Panc1 (cell line): ENCODE data around the gene KCNQ1. TPM values are rescaled to one million over a fixed set of nuclear protein-coding genes. Genes with fewer than 3 reads are reported as not detected.

Experiments
- ATAC-seq: fragments of 200-7000 bp; cut with Tn5 transposase; 2 replicates; pipeline ENCODE4 v1.9.1; 2020; ENCODE audit warnings: mild to moderate bottlenecking, moderate library complexity
- BruUV-seq: library from RNA; stranded (reverse); fragments of 400-500 nt; replicated peaks from 2 replicates; lab custom pipeline; 2021; lab: Mats Ljungman, UMichigan
- CTCF ChIA-PET: fragments of 300-600 bp; sonication (Branson Sonifier 250); formaldehyde crosslinking; loops from one replicate; lab custom pipeline; 2022; ENCODE audit warnings: antibody characterized with exemption; lab: Charles Lee
- POLR2A ChIA-PET: fragments of 300-600 bp; sonication (Branson Sonifier 250); formaldehyde crosslinking; loops from one replicate; lab custom pipeline; 2022; ENCODE audit warnings: antibody characterized with exemption; lab: Charles Lee
- DNase-seq: peaks from one replicate; pipeline ENCODE4 v3.0.0-alpha.2; 2010; ENCODE audit warnings: low read depth, low spot score
- H3K27ac ChIP-seq: 2 replicates; pipeline ENCODE4 v1.5.1; 2011; ENCODE audit warnings: mild to moderate bottlenecking, low read length, inconsistent platforms
- H3K27me3 ChIP-seq: fragments of 200-500 bp; sonication (Bioruptor generic); 2 replicates; pipeline ENCODE4 v1.6.0; 2014; ENCODE audit warnings: low read length, inconsistent platforms; ENCODE audit not compliant: control insufficient read depth, insufficient read depth
- H3K36me3 ChIP-seq: fragments of 200-500 bp; sonication (Bioruptor generic); 2 replicates; pipeline ENCODE4 v1.5.1; 2014; ENCODE audit warnings: inconsistent platforms, mild to moderate bottlenecking, low read length, moderate library complexity; ENCODE audit not compliant: control insufficient read depth, insufficient read depth
- H3K4me1 ChIP-seq: 2 replicates; pipeline ENCODE4 v1.5.1; 2011; ENCODE audit warnings: inconsistent platforms, mild to moderate bottlenecking, low read length, moderate library complexity; ENCODE audit not compliant: control insufficient read depth, insufficient read depth
- H3K4me3 ChIP-seq, 2 experiments: 2 replicates each; pipeline ENCODE4 v1.5.1; 2011 to 2012; ENCODE audit warnings: low read depth in 2 of 2, low read length in 2 of 2, mild to moderate bottlenecking in 2 of 2, inconsistent platforms in 1 of 2, moderate library complexity in 1 of 2
- H3K9me3 ChIP-seq: fragments of 200-500 bp; sonication (Bioruptor generic); 2 replicates; pipeline ENCODE4 v1.5.1; 2014; ENCODE audit warnings: low read depth, mild to moderate bottlenecking, inconsistent platforms, low read length, moderate library complexity; ENCODE audit not compliant: control insufficient read depth, insufficient read depth
- POLR2AphosphoS5 ChIP-seq: IDR thresholded peaks from 2 replicates; pipeline ENCODE4 v1.6.1; 2012; ENCODE audit warnings: mild to moderate bottlenecking, low read depth, low read length, moderate library complexity
- SIN3A ChIP-seq: IDR thresholded peaks from 2 replicates; pipeline ENCODE4 v1.6.1; 2012; ENCODE audit warnings: low read depth, mild to moderate bottlenecking, low read length, moderate library complexity, borderline replicate concordance; ENCODE audit not compliant: insufficient read depth
- TCF7L2 ChIP-seq: IDR thresholded peaks from 2 replicates; pipeline ENCODE4 v1.6.1; 2011; ENCODE audit warnings: mild to moderate bottlenecking, low read depth, low read length, inconsistent platforms
- in situ Hi-C: cut with HindIII; loops from 2 replicates; pipeline ENCODE4 v1.10.0; 2016; ENCODE audit warnings: low sequenced_read_pairs, low pct_unique_long_range_greater_than_20kb
- intact Hi-C: fragments of 100-400 bp; cut with micrococcal nuclease; formaldehyde crosslinking; loops from one replicate; pipeline ENCODE4 v1.10.0; 2022; ENCODE audit not compliant: unreplicated experiment
- total RNA-seq: library from RNA; stranded (reverse); gene quantifications from one replicate; pipeline ENCODE4 v1.2.1, GENCODE V29; 2021; ENCODE audit not compliant: unreplicated experiment
- TF ChIP-seq, protein P1 (sequence below): fragments of 450-650 bp; IDR thresholded peaks from 2 replicates; pipeline ENCODE4 v1.5.1; 2017; ENCODE audit warnings: mild to moderate bottlenecking
- TF ChIP-seq, protein P2 (sequence below), 2 experiments: IDR thresholded peaks; 2 replicates each; pipeline ENCODE4 v1.6.1; 2011 to 2012; ENCODE audit warnings: low read depth in 2 of 2, control low read depth in 1 of 2, low read length in 1 of 2, mild to moderate bottlenecking in 1 of 2, moderate library complexity in 1 of 2; ENCODE audit not compliant: insufficient read depth in 1 of 2

Gene KCNQ1
- total RNA-seq, 1 experiment from 2014 or later: 1.0 TPM

DNA sequence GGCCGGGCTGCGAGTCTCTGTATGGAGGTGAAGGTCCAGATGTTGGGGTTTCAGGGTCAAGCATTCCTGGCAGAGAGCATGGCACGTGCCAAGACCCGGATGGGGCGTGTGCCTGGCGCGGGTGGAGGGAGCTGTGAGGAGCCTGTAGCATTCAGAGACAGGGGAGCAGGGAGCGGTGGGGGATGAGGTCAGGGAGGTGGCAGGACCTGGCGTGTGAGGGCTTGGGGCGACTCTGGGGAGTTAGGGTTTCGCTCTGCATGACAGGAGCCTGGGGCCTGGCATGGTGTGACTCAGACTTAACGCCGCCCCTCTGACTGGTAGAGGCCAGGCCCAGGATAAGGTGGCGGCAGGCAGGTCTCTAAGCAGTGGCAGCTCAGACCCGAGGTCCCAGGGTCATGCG lies 103.0 kb downstream of the KCNQ1 start:
- intact Hi-C loops: loop anchor here (10.0 kb wide), 1 partner anchor 147 kb away; the partner anchor contains the start of gene KCNQ1OT1
- no TSS peak for BruUV-seq
- Histone ChIP-seq H3K36me3 (no peaks in the 10 kb centered on the region), H3K27ac (no peak overlapping the region), H3K4me3 (no peak overlapping the region), H3K9me3 (no peaks in the 10 kb centered on the region), H3K27me3 (peaks cover 3% of the 10 kb centered on the region), H3K4me1 (no peaks in the 10 kb centered on the region)
- POLR2A ChIA-PET: no interaction called here
- CTCF ChIA-PET: no interaction called here
- DNase-seq (no peak), ATAC-seq (no peak; the same call in 1 of the 2 replicates)
- in situ Hi-C loops: no loop called here
- TF ChIP-seq, protein P1, sequence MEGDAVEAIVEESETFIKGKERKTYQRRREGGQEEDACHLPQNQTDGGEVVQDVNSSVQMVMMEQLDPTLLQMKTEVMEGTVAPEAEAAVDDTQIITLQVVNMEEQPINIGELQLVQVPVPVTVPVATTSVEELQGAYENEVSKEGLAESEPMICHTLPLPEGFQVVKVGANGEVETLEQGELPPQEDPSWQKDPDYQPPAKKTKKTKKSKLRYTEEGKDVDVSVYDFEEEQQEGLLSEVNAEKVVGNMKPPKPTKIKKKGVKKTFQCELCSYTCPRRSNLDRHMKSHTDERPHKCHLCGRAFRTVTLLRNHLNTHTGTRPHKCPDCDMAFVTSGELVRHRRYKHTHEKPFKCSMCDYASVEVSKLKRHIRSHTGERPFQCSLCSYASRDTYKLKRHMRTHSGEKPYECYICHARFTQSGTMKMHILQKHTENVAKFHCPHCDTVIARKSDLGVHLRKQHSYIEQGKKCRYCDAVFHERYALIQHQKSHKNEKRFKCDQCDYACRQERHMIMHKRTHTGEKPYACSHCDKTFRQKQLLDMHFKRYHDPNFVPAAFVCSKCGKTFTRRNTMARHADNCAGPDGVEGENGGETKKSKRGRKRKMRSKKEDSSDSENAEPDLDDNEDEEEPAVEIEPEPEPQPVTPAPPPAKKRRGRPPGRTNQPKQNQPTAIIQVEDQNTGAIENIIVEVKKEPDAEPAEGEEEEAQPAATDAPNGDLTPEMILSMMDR: no peak
- TF ChIP-seq SIN3A: no peak
- no peak for TF ChIP-seq TCF7L2
- TF ChIP-seq POLR2AphosphoS5: no peak
- TF ChIP-seq, protein P2, sequence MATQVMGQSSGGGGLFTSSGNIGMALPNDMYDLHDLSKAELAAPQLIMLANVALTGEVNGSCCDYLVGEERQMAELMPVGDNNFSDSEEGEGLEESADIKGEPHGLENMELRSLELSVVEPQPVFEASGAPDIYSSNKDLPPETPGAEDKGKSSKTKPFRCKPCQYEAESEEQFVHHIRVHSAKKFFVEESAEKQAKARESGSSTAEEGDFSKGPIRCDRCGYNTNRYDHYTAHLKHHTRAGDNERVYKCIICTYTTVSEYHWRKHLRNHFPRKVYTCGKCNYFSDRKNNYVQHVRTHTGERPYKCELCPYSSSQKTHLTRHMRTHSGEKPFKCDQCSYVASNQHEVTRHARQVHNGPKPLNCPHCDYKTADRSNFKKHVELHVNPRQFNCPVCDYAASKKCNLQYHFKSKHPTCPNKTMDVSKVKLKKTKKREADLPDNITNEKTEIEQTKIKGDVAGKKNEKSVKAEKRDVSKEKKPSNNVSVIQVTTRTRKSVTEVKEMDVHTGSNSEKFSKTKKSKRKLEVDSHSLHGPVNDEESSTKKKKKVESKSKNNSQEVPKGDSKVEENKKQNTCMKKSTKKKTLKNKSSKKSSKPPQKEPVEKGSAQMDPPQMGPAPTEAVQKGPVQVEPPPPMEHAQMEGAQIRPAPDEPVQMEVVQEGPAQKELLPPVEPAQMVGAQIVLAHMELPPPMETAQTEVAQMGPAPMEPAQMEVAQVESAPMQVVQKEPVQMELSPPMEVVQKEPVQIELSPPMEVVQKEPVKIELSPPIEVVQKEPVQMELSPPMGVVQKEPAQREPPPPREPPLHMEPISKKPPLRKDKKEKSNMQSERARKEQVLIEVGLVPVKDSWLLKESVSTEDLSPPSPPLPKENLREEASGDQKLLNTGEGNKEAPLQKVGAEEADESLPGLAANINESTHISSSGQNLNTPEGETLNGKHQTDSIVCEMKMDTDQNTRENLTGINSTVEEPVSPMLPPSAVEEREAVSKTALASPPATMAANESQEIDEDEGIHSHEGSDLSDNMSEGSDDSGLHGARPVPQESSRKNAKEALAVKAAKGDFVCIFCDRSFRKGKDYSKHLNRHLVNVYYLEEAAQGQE (IDR thresholded peaks at IDR 0.05; ENCODE audit: insufficient read depth in 1 of 2, low read depth in 2 of 2, low read length in 1 of 2): no peak

DNA sequence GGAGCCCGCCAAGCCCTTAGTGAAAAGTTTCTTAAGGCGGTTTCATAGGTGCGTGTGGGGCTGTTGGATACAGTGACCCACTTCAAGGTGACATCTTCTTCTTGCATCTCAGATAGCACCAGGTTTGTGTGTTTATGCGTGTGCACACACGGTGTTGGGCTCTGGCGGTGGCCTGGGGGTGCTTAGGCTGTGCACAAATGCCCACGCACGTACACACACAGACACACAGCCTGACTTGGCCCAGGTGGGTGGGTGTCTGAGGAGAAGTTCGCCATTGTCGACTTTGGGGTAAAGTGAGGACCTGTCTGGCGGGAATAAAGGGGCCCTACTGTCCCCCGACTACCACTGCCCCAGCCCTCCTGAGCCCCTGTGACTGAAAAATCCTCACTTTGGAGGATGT lies 103.8 kb downstream of the KCNQ1 start:
- in situ Hi-C loops (no loop called here), intact Hi-C loops (loop anchor here (10.0 kb wide), 1 partner anchor 146 kb away; the partner anchor contains the start of gene KCNQ1OT1)
- Histone ChIP-seq H3K9me3 (no peaks in the 10 kb centered on the region), H3K4me3 (no peak overlapping the region), H3K4me1 (no peaks in the 10 kb centered on the region), H3K27ac (no peak overlapping the region), H3K27me3 (peaks cover 3% of the 10 kb centered on the region), H3K36me3 (no peaks in the 10 kb centered on the region)
- DNase-seq (no peak), ATAC-seq (no peak)
- TF ChIP-seq, protein P2 (IDR thresholded peaks at IDR 0.05; ENCODE audit: insufficient read depth in 1 of 2, low read depth in 2 of 2, low read length in 1 of 2): no peak
- no peak for TF ChIP-seq SIN3A
- no peak for TF ChIP-seq TCF7L2
- no peak for TF ChIP-seq POLR2AphosphoS5
- TF ChIP-seq, protein P1: no peak
- BruUV-seq: no TSS peak
- CTCF ChIA-PET: no interaction called here
- POLR2A ChIA-PET: no interaction called here
